MV-4-11 (cell line): ENCODE results near the gene TNIK.

Source experiments
- DNase-seq: peaks from one replicate; lab custom pipeline; 2025; lab: John Stamatoyannopoulos, UW

The TNIK gene

DNA sequence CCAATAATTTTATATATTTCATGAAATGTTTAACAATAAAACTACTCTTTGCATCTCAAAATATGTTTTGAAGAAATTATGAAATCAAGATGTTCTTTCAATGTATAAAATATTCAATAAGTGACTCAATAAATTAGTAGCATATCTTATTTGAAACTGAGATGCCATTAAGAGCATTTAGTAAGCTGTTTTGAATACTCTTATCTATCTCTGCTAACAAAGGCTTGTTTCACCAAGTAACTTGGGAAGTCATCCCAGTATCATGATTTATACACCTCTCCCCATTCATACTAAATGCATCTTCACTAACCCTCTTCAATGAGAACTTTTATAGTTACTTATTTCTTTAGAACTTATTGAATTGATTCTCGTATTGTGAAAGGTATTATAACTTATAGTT is 43.1 kb downstream of the TNIK start:
- DNase-seq = no peak

DNA sequence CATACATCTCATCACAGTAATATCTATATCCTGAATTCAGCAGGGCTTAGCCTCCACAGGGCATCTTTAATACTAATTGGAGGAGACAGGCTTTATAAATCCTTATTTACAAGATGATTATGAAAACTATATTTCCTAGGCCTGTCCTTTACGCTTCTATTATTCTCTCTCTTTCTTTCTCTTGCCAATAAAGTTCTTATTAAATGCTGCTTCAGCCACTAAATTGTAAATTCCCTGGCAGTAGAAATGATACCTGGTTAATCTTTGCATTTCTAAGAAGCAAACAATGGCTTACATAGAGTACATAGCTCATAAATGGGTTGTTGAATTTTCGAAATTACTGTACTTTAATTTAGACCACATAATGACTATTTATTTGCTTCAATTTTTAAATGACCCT is 43.5 kb downstream of the TNIK start:
- no peak for DNase-seq

DNA sequence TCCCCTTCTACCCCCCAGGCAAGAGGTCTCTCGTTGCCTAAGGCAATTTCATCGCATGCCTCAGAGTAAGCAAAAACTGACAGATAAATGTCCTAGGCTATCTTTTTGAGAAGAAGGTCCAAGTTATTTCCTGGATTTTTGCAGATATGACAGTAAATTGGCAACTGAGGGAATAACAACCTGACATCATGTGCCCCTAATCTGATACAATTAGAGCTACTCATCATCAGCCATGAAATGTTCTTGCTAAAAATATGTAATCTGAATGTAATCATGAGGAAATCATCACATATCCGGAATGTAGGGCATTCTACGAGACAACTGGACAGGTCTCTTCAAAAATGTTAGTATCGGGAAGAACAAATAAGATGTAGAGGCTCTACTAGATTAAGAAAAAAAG is 44.1 kb downstream of the TNIK start:
- no peak for DNase-seq

DNA sequence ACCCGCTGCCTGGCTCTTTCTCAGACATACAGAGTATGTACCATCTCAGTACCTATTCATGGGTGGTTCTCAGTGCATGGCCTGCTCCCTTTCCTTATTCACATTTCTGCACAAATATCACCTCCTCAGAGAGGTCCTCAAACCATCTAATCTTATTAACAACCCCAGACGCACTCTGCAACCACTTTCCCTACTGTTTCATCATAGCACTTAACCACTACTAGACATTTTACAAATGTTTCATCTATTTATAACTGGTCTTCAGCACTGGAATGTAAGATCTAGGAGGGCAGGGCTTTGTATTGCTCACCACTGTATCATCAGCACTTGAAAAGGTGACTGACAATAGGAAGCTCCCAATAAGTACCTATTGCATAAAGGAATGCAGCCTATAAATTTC is 45.1 kb downstream of the TNIK start:
- DNase-seq = no peak

DNA sequence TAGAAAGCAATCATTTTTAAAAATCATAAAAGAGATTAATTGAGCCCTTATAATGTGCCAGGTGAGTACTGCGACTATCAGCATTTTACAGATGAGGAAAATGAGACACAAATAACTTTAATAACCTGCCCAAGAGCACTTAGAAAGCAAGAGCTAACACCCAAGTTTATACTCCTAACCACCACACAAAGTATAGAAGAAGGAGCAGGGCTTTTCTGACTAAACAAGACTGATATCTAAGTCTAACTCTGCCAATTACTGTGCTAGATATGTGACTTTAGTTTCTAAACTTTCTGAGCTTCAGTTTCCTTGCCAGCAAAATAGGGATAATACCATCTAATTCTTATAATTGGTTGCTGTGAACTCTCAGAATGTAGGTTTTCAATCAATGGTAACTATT is 47.7 kb downstream of the TNIK start:
- DNase-seq = no peak

DNA sequence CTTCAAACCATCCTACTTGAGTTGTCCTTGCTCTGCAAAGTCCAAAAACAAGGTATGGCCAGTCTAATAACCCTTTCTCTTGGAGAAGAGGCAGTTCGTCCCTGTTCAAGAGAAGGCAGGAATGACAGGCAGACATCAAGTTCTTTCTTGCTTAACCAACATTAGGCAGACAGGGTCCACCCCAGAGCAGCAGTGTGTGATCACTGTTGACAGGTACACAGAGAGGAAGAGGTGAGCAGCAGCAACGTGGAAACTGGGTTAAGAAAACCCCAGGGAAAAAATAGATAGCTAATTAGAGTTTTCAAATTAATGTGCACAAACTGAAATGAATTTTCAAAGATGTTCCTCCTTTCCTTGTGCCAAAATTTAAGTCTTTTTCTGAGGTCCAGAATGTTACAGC is 48.2 kb downstream of the TNIK start:
- no peak for DNase-seq

DNA sequence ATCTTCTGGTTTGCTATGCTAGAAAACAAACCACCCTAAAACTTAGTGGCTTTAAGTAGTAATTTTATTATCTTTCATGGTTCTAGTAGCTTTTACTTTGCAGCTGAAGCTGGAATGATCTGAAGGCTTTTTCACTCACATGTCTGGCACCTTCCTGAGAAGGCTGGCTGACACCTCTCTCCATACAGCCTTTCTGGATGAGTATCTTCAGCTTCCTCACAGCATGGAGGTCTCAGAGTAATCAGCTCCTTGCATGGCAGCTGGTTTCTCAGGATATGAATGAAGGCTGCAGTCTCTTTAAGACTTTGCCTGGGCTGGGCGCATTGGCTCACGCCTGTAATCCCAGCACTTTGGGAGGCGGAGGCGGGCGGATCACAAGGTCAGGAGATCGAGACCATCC is 50.0 kb downstream of the TNIK start:
- DNase-seq = no peak

DNA sequence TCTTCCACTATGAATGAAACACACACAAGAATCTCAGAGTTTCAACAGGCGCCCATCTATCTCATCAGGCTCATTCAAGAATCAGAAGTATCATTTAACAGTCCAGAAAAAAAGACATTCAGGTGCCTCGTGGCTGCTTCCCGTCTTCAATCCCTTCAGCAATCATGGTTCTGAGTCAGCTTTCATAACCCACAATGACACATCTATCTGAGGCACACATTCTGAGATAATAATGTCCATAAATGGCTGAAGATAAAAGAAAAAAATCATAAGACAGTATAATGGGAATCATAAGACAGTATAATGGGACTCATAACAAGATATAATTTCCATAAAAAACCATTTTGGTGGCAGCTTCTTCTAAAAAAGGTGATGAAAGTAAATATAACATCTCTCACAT is 52.4 kb downstream of the TNIK start:
- no peak for DNase-seq

DNA sequence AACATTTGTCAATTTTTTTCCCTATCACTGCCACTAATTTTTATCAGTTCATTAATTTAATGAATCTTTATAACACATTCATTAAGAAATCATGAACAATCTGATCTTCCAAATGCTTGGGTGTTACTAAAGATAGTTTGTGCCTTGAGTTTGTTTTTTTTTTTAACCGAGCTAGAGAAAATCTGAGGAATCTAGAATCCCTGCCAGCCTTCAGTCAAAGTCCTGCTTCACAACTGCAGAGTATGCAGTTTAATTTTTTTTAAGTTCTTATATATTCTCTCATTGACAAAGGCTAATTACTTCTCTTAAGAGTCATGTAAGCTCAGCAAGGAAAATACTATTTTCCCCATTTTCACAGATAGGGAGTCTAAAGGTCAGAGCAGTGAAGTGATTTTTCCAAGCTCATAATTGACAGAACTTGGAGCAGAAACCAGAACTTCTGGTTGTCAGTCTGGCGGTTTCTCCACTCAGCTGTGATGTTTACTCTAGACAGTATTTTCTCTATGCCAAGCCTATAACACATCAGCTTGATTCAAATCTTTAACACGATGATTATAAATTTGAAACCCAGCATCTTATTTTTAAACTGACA is 55.7 kb downstream of the TNIK start:
- no peak for DNase-seq

DNA sequence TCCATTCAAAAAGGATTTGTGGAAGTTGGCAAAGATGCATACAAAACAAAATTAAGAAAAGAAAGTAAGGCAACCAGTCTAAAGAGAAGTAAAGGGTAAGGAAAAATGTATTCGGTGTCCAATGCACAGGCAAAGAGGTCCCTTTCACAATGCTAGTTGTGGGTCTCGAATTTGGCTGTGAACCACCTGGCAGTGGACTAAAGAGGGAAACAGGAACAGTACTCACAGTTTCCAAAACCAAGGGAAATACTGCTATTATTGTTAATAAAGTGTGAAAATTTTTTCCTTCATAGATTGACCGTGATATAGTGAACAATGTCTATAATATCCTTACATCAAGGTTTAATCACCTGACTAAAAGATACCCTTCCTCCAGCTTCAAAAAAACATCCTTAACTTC is 57.9 kb downstream of the TNIK start:
- no peak for DNase-seq

DNA sequence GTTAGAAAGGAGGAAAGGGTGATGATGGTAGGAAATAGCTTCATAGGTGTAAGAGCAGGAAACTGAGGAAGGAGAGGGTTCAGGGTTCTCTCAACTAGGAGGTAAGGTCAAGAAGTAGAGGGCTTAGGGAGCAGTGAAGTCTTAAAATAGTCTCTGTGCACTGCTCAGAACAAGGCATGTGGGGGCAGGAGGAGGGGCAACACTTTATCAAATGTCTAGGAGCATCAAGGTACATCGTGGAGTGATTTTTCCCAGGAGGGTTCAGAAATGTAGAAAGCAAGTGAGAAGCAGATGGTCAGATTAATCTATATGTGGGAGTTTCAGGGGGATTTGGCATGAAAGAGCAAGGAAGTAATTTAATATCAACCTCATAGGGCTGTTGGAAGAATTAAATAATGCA is 58.8 kb downstream of the TNIK start:
- no peak for DNase-seq

DNA sequence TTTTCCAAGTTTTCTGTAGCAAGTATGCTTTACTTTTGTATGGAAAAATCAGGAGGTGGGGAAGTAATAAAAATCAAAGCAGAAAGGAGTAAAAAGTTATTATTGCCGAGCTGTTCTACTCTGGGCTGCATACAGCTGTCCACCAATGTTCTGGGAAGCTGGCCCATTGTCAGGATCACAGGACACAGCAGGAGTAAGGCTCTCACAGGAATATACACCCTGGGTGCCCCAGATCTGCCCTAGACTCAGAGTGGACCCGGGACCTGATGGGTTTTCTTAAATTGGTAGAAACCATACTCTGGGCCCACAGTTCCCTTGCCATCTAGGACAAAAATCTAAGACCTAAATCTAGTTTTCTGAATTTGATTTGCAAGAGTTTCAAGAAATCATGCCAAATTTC is 60.4 kb downstream of the TNIK start:
- DNase-seq = no peak

DNA sequence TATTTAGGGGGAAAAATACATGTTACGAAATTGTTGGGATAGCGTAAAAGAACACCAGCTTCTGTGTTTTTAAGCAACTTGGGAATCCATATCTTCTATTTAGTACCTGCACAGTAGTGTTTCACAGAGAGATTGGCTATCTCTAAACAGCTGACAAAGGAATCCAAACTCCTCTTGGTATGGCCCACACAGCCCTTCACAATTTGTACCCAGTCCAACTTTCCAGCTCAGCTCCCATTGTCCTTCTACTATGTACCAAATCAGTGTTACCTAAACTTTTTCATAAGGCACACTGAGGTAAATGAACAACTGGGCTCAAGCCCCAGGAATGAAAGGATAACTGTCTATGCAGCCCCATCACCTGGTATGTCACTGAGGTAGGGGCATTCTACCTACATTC is 61.9 kb downstream of the TNIK start:
- DNase-seq = no peak

DNA sequence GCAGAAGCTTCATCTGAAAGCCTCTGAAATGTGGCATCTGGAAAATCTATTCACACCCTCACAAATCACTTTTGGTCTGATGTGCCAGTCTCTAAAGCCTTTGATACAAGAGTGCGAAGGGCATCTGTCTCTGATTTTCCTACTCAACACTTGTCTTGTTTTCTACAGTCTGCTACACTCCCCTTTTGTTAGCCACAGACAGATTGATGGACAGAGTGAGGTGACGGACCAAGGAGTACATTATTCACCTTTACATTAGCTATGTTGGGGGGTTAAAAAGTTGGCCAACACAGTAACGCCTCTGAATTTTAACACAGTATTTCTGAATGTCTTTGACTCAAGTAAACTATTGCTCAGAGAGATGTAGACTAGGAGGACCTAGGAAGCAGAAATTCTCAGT is 63.1 kb downstream of the TNIK start:
- DNase-seq = no peak

DNA sequence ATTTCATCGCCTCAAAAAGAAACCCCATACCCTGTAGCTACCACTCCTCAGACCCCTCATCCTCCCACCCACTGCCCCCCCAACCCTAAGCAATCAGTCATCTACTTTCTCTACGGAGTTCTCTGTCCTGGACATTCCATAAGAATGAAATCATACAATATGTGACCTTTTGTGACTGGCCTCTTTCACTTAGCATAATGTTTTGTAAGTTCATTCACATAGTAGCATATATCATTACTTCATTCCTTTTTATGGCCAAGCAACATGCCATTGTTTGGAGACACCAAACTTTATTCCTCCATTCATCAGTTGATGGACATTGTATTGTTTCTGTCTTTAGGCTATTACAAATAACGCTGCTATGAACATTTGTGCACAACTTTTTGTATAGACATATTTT is 64.2 kb downstream of the TNIK start:
- DNase-seq = no peak

DNA sequence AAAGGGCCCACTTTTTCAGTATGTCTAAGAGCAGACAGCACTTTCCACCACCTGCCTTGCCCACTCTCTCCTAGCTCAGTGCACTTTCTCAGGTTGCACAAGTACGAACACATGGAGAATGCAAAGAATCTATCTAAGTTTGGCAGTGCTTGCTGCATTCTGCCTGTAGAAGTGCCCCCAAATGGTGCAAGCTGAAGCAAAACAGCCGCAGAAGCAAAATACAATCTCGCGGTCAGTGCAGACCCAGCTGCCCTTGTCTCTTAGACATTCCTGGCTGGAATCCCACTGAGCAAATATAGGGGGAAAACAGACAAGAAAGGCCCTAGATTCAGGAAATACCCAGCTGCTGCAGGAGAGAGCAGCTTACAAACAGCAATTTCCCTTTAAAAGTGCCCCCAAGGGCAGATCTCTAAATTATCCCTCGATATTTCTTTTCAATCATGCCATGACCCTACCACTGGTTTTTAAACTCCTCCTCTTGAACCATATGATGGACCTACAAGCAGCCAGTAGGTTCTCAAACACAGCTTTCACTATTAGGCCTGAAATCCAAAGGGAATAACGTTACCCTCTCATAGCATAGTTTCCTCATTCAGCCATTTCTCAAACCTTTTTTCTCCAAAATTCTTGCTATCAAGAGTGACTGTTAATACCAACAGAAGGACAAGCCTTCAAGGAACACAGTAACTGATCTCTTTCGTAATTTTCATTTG is 67.0 kb downstream of the TNIK start:
- no peak for DNase-seq

DNA sequence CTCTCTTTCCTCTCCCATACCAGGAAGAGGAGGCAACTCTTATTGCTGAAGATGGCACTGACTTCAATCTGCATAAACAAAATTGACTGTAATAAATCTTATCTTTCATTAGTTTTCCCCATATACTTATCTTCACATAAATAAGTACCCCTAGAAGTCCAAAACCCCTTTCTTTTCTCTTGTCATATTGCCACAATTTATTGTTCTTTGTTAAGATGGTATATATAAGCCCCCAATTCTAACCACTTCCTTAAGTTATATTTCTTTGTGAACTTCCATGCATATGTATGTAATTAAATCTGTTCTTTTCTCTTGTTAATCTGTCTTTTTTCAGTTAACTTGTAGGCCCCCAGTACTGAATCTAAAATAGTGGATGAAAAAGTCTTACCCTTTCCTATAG is 68.8 kb downstream of the TNIK start:
- DNase-seq = no peak

DNA sequence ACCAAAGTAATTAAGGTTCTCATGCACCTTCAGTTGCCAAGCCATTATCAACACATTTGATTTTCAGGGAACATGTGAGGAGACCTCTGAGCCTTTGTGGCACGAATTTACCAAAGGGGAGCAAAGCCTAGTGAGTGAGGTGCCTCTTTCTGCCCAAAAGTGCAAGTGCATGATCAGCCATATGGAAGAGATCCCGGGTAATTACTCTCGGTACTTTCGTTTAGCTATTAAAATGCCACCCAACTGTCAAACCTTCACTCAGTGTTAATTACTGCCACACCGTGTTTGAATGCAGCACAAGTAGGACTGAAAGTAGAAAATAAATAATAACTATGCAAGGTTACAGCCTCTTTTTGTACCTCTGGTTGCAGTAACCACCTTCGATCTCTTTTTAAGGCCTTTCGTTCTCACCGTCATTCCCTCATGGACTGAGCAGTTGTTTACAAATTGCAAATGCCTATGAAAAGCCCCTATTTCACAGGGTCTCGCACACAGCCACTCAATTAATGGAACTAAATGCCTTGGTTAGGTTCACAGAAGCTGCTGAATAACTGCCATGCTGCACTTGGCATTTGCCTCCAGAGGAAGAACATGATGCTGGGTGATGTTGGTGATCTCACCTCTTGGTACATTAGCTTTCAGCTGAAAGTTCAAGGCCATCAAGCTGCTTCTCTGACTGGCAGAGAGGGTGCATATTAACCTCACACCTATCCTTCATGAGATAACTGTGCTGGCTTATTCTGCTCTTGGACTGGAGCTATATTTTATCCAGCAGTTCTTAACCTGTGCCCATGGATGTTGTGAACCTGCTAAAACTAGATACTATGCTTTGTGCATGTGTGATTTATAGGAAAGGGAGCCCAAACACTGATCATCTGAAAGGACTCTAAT is 69.9 kb downstream of the TNIK start:
- no peak for DNase-seq

DNA sequence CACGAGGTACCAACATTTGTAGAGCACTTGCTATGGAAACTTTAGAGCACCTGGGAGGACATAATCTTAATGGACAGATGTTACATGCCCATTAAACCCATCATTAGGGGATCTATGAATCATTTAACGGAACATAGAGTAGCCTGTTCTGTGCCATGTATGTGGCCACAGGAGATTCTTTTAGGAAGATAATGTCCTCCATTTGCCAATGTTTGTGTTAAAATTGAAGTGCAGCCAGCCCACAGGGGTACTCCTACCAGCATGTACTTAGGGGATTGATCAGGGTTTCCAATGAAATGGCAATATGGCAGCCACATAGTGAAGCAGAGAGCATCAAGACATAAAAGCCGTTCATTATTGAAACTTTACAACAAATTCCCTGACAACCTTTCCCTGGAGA is 70.7 kb downstream of the TNIK start:
- no peak for DNase-seq

DNA sequence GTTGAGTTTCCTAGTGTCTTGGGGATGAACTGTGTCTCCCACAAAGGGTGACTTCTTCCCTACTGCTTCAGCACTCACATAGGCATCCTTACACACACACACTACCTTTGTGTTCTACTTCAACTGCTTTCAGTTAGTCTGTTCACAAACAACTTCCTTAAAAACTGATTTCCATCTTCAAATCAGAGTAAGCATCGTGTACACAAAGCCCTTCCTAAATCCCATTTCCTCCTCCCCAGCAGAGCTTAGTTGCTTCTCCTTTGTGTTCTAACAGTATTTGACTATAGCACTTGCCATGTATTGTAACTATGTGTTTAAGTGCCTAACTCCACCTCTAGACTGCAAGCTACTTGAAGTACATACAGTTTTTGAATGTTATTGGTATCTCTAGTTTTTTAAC is 71.7 kb downstream of the TNIK start:
- peak; percentile 1 for DNase-seq

DNA sequence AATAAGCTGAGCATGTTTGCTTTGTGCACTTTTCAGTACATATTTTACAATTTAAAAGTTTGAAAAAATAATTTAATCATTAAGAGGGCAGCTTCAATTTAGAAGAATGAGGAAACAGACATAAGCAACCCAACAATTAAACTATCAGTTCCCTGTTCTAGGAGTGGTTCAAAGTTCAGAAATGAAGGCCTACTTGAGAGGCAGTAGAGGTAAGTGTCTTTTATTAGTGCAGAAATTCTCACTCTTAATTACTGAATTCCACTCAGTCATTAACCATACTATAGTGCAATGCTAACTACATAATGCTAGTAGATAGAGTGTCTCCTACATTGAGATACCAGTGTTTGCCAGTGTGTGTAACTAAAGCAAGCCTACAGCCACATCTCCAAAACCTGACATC is 73.1 kb downstream of the TNIK start:
- DNase-seq = no peak

DNA sequence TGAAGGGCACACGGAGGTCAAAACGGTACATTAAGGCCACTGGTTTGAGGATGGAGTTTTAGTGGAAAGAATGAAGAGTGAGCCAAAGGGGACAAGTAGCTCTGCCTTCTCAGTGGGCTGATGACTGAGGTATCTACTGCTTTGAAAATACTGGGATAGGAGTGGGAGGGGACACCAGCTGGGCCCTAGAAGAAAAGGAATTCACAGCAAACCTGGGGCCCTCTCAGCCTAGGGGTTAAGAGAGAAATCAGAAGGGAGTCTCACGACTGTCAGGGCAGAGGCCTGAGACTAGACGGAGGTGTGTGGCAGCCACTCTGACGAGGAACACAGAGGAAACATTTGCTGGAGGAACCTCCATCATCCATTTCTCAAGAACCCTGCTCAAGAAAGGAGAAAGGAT is 75.1 kb downstream of the TNIK start:
- DNase-seq = no peak
